SJCRH30 (cell line): Measurements from ENCODE around the gene TTC28. TPM values are rescaled to one million over a fixed set of nuclear protein-coding genes. Genes with fewer than 3 reads are reported as not detected.

ENCODE experiments used
- DNase-seq, 2 experiments: peaks; one replicate each; pipeline ENCODE4 v3.0.0-alpha.2; 2015 to 2020
- H3K27ac ChIP-seq: fragments of 250-450 bp; sonication (Bioruptor Pico); 2 replicates; pipeline ENCODE4 v1.5.1; 2020; ENCODE audit warnings: mild to moderate bottlenecking, moderate library complexity
- H3K27me3 ChIP-seq: fragments of 250-450 bp; sonication (Bioruptor Pico); 2 replicates; pipeline ENCODE4 v1.5.1; 2020; ENCODE audit warnings: mild to moderate bottlenecking, moderate library complexity
- H3K36me3 ChIP-seq: fragments of 250-450 bp; sonication (Bioruptor Pico); 2 replicates; pipeline ENCODE4 v1.5.1; 2020; ENCODE audit warnings: mild to moderate bottlenecking, moderate library complexity
- H3K4me1 ChIP-seq: fragments of 250-450 bp; sonication (Bioruptor Pico); 2 replicates; pipeline ENCODE4 v1.5.1; 2020; ENCODE audit warnings: mild to moderate bottlenecking, moderate library complexity
- H3K4me3 ChIP-seq: fragments of 250-450 bp; sonication (Bioruptor Pico); 2 replicates; pipeline ENCODE4 v1.5.1; 2020; ENCODE audit warnings: mild to moderate bottlenecking, moderate library complexity
- H3K9me3 ChIP-seq: fragments of 250-450 bp; sonication (Bioruptor Pico); replicated peaks from 2 replicates; pipeline ENCODE4 v1.5.1; 2020; ENCODE audit warnings: mild to moderate bottlenecking, moderate library complexity
- total RNA-seq: library from RNA; depleted of rRNA; stranded (reverse); fragments of >200 nt; shearing (Covaris generic); gene quantifications from 2 replicates; pipeline ENCODE4 v1.2.3, GENCODE V29; 2014

Gene TTC28
- total RNA-seq, 1 experiment from 2014 or later = 12.8 TPM

DNA sequence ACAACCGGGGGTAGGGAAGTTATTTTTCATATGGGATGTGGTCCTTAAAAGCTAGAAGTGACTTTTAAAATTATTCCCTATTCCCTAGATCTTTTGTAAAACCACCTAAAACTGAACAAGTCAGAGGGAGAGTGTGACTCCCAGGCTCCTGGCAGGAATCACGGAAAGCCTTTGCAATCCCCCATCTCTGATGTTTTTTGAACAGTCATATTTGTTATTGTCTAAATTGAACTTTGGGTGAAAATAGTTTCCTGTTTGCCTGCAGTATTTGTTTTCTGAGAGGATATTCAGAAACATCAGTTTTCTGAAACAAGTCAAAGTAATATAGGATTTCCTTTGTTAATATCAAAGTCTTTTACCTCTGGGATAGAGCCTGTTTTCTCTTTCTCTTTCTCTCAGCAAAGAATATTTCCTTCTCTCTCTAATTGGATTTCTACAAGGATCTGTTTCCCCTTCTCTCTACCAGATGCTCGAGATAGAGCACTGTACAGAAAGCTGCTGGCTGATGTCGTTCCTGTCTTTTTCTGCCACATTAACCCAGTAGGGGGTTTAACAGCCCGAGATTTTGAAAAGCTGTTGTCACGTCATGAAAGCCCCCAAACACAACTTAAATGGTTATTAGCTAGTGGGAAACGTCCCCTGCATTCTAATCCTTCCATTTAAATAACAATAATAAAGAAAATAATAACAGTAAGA, 628.4 kb downstream of the TTC28 start:
- no peaks in the 10 kb centered on the region for H3K9me3 ChIP-seq
- no peaks in the 10 kb centered on the region for H3K4me1 ChIP-seq
- no peaks in the 10 kb centered on the region for H3K27me3 ChIP-seq
- H3K27ac ChIP-seq = no peak overlapping the region
- H3K4me3 ChIP-seq = no peak overlapping the region
- no peak for DNase-seq
- no peaks in the 10 kb centered on the region for H3K36me3 ChIP-seq

DNA sequence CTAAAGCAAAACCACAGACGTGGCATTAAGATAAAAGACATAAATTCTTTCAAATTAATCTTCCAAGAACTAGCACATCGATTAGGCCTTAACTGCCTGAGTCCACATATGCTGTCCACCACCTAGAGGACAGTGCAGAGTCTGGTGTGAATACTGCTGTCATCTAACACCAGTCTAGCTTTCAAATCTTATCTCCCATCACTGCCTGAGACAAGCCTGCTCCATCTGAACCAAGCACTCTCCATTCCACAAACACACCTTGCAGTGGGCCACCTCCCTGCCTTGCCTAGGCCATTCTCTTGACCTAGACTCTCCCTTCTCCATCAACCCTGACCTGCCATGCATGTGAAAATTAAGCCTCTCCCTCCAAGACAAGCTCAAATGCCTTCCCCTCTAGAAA, 631.1 kb downstream of the TTC28 start:
- Histone ChIP-seq H3K27ac (no peak overlapping the region), H3K9me3 (no peaks in the 10 kb centered on the region), H3K4me1 (no peaks in the 10 kb centered on the region), H3K36me3 (no peaks in the 10 kb centered on the region), H3K27me3 (no peaks in the 10 kb centered on the region), H3K4me3 (no peak overlapping the region)
- DNase-seq = no peak

DNA sequence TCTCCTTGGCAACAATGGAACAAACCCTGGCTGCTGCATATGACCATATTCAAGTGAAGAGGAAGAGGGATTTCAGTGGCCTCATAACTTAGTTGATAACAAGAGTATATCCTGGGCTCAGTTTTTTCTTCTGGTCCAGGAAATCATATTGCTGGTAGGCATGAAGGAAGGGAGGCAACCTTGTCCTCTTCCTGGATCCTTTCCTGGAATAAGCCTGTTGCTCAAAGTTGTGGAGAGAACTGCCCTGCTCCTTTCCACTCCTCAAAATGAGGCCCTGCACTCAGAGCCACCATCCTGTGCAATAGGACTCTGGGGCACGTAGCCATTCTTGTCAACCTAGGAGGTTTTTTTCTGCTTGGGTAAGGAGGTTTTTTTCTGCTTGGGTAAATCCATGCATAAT, 631.9 kb downstream of the TTC28 start:
- H3K36me3 ChIP-seq = no peaks in the 10 kb centered on the region
- H3K9me3 ChIP-seq = no peaks in the 10 kb centered on the region
- H3K27ac ChIP-seq = no peak overlapping the region
- no peaks in the 10 kb centered on the region for H3K27me3 ChIP-seq
- no peak overlapping the region for H3K4me3 ChIP-seq
- H3K4me1 ChIP-seq = no peaks in the 10 kb centered on the region
- no peak for DNase-seq

DNA sequence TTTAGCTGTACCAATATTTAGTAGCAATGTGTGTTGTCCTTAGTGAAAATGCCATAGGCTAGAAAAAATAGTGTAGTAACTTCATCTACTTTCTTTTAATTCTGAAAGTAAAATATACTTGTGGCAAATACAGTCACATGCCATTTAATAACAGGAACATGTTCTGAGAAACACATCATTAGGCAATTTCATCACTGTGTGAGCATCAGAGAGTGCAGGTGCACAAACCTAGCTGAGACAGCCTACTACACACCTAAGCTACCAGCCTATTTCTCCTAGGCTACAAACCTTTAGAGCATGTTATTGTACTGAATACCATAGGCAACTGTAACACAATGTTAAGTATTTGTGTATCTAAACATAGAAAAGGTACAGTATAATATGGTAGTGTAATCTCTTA, 633.5 kb downstream of the TTC28 start:
- H3K9me3 ChIP-seq = no peaks in the 10 kb centered on the region
- no peak overlapping the region for H3K27ac ChIP-seq
- H3K27me3 ChIP-seq = no peaks in the 10 kb centered on the region
- H3K36me3 ChIP-seq = no peaks in the 10 kb centered on the region
- H3K4me1 ChIP-seq = no peaks in the 10 kb centered on the region
- no peak for DNase-seq
- no peak overlapping the region for H3K4me3 ChIP-seq

DNA sequence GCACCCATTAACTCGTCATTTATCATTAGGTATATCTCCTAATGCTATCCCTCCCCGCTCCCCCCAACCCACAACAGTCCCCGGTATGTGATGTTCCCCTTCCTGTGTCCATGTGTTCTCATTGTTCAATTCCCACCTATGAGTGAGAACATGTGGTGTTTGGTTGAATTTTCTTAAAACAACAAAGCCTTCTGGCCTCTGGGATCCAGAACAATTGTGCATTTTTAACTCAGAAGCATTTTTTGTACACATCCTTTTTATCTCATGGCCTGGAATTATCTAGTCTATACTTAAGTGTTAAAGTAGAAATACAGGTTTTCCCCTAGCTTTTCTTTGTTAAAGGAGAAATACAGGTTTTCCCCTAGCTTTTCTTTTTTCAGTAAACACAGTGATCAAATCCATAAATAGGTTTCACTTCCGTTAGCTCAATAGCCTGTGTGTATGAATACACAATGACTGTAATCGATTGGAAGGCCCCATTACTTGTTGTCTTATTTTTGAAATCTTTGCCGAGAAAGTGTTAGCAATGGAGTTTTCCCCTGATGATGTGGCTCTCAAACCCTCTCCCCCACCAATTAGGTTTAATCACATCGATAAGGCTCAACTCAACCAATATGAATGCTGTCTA, 635.0 kb downstream of the TTC28 start:
- Histone ChIP-seq H3K36me3 (no peaks in the 10 kb centered on the region), H3K9me3 (no peaks in the 10 kb centered on the region), H3K27ac (no peak overlapping the region), H3K27me3 (no peaks in the 10 kb centered on the region), H3K4me1 (no peaks in the 10 kb centered on the region), H3K4me3 (no peak overlapping the region)
- DNase-seq = no peak

DNA sequence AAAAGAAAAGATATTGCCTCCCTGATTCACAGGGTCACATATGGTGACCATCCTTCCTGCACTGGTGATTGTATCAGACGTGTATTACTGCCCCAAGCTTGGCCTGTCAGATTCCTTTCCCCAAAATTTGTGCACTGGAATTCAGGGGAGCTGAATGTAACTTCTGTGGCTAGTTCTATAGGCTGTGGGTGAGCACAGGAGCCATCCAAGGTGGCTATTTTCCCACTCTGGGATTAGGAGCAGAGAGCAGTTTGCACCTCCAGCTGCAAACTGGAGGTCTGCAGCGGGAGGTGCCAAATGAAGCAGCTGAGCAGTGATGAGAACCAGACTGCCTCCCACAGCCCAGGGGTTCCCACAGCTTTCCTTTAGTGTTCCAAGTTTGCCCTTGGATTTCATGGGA, 636.4 kb downstream of the TTC28 start:
- DNase-seq = no peak
- no peak overlapping the region for H3K4me3 ChIP-seq
- H3K4me1 ChIP-seq = no peaks in the 10 kb centered on the region
- H3K36me3 ChIP-seq = no peaks in the 10 kb centered on the region
- H3K9me3 ChIP-seq = 0 out of 2 replicates have a peak, but pooled peaks cover 4% of the 10 kb centered on the region
- no peak overlapping the region for H3K27ac ChIP-seq
- no peaks in the 10 kb centered on the region for H3K27me3 ChIP-seq

DNA sequence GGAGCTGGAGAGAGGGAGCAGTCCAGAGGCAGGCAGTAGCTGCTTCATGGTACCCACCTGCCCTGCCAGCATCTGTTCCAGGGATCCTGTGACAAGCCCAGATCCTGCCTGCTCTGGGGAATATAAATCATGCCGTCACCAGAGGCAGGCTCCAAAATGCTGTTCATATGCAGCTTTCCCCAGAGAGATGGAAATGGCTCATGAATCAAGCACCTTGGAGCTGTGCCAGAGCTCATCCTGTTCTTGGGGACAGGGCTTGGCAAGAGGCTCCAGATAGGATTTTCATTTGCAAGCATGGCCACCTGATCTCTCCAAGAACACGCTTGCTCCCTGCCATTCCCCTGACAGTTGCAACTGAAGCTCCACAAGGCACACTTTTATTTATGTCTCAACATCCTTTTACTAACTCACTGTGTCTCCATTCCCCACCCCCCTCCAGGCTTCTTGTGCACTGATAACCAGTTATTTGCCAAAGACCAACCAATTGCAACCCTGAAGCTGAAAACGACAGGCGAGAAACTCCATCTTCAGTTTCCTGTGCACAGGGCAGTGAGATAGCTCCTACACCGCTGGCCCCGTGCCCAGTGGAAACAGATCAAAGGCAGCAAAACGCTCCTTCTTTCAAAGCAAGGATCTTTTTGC, 644.8 kb downstream of the TTC28 start:
- peak; percentile 86 to 93 for DNase-seq
- Histone ChIP-seq H3K27me3 (no peaks in the 10 kb centered on the region), H3K27ac (no peak overlapping the region)

DNA sequence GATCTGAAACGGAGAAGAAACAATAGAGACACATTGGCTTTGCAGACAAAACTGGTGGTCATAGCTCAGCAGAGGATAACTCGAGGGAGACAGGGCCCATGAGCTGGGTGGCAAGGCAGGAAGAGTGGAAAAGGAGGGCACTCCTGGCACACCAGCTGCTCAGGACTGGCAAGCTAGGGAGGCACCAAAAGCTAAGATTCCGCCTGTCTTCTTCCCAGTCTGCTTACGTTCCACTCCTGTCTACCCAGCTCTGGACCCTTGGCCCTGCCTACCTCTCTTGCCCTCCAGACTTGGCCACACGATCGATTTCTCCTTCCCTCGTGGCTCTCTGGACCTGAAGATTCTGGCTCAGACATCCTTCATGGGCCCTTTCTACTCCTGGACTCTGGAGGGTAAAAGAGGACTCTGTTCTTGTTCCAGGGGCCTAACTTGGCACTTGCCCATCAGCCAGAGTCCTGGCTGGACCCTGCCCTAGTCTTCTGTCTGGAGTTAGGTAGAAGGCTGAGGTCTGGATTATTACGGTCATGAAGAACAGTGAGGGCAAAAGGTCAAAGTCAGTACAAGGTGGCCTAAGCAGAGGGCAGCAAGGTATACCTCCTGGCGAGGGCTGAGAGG, 645.4 kb downstream of the TTC28 start:
- no peak overlapping the region for H3K4me3 ChIP-seq
- no peak overlapping the region for H3K27ac ChIP-seq

More for the DNA sequence above, 644.8 kb downstream of the TTC28 start:
- no peaks in the 10 kb centered on the region for H3K36me3 ChIP-seq
- H3K4me1 ChIP-seq = peaks cover 17% of the 10 kb centered on the region
- 0 out of 2 replicates have a peak, but pooled peaks cover 4% of the 10 kb centered on the region for H3K9me3 ChIP-seq
- no peak overlapping the region for H3K4me3 ChIP-seq

DNA sequence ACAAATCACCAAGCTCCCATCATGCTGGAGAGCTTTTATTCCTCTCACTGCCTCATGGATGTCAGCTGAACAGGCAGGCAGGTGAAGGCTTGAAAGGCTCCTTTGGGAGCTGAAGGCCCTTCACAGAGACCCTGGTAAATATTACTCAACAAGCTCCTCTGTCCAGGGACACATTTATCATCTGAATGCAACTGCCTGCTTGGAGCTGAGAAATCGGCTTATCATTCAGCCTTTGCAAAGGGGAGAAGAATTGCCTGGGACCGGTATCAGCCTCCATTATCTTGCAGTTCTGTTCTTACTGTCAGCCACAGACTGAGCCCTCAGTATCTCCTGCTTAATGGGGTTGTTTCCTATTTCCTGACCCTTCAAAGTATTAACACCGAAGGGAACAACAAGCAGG, 646.8 kb downstream of the TTC28 start:
- peaks cover 17% of the 10 kb centered on the region for H3K4me1 ChIP-seq
- no peaks in the 10 kb centered on the region for H3K36me3 ChIP-seq
- H3K9me3 ChIP-seq = no peaks in the 10 kb centered on the region
- H3K27me3 ChIP-seq = no peaks in the 10 kb centered on the region
- no peak for DNase-seq
- H3K4me3 ChIP-seq = no peak overlapping the region
- no peak overlapping the region for H3K27ac ChIP-seq

More for the DNA sequence above, 645.4 kb downstream of the TTC28 start:
- DNase-seq = no peak
- no peaks in the 10 kb centered on the region for H3K36me3 ChIP-seq
- peaks cover 17% of the 10 kb centered on the region for H3K4me1 ChIP-seq
- 0 out of 2 replicates have a peak, but pooled peaks cover 4% of the 10 kb centered on the region for H3K9me3 ChIP-seq
- no peaks in the 10 kb centered on the region for H3K27me3 ChIP-seq

DNA sequence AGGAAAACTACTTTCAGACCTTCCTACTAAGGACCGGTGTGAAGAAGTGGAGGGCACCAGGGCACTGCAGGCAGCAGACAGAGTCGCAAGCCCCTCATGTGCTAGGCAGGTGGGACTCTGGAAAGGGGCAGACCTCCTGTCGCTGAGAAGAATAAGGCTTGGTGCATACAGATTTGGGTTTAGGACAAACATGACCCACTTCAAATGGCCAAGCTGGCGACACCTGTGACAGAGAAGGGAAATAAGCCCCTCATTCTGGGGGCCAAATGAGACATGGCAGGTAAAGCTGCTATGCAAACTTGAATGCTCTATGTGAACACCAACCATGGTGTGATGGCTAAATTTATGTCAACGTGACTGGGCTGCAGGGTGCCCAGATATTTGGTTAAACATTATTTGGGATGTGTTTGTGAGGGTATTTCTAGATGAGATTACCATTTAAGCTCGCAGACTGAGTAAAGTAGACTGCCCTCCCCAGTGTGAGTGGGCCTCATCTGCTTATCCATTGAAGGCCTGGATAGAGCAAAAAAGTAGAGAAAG, 648.2 kb downstream of the TTC28 start:
- no peak overlapping the region for H3K4me3 ChIP-seq
- H3K36me3 ChIP-seq = no peaks in the 10 kb centered on the region
- DNase-seq = no peak
- peaks cover 17% of the 10 kb centered on the region for H3K4me1 ChIP-seq
- no peak overlapping the region for H3K27ac ChIP-seq
- H3K27me3 ChIP-seq = no peaks in the 10 kb centered on the region
- H3K9me3 ChIP-seq = no peaks in the 10 kb centered on the region

DNA sequence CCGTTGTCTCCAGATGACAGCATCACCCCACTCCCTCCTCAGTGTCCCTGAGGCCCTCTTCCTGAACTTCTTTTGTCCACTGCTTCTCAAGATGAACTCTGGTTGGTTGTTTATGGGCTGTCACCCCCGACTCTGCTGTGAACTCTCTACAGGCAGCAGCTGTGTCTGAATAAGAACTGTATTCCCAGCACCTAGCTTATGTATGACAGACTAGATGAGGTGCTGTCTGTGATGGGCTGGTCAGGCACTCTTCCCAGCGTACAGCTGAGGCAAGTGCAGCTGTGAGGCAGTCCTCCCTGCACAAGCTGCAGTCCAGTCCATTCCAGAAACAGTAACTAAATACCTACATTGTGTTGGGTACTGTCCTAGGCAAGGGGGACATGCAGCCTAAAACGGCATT, 649.2 kb downstream of the TTC28 start:
- DNase-seq = no peak
- H3K27ac ChIP-seq = no peak overlapping the region
- no peaks in the 10 kb centered on the region for H3K36me3 ChIP-seq
- no peak overlapping the region for H3K4me3 ChIP-seq
- H3K9me3 ChIP-seq = no peaks in the 10 kb centered on the region
- H3K27me3 ChIP-seq = no peaks in the 10 kb centered on the region
- H3K4me1 ChIP-seq = peaks cover 16% of the 10 kb centered on the region

DNA sequence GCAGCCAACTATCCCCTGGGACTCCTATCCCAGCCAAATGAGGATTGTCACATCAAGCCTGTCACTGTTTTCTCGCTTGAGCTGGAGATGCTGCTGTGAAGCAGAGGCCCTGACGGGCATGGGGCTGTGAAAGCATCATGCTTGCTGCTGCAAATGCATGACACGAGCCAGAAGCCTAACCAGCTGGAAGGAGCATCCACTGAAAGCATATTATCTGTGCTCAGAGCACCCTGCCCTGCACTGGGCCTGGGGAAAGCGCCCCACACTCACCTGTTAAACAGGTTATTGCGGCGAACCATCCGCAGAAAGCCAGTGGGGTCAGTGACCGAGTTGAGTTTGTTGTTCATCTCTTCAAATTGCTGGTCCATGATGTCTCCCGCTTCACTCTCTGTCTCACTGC, 649.7 kb downstream of the TTC28 start:
- Histone ChIP-seq H3K27ac (no peak overlapping the region), H3K27me3 (no peaks in the 10 kb centered on the region), H3K4me3 (no peak overlapping the region), H3K36me3 (no peaks in the 10 kb centered on the region), H3K4me1 (peaks cover 11% of the 10 kb centered on the region), H3K9me3 (no peaks in the 10 kb centered on the region)
- no peak for DNase-seq

DNA sequence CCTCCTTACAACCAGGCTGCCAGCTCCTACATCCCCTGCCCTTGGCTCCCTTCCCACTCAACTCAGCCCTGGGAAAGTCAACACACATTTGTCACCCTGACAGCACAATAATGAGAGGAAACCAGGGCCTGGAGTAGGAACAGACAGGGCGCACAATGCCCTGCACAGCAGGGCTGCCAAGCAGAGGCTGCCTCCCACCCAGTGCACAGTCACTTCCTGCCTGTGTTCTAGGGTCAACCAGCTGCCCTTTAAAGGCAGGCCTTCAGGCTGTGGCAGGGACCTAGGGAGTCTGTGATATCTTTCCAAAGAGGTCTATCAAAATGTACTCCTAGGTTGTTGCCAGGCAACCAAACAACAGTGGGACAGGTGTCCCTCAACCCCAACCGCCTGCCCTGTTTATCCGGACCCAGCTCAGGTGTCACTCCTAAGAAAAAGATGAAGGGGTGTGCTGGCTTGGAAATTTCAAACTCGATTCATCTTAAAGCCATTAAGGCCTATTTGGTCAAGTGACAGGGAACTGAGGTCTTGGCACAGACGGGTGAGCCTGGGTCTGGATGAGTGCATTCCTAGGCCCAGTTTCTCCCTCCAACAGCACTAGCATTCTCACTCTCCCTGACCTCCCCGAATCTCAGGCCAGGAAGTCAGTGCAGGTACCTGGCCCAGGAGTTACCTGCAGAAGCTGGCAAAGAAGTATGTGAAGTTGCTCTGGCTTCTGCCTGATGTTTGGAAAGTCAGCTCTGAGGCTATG, 650.3 kb downstream of the TTC28 start:
- Histone ChIP-seq H3K4me1 (peaks cover 7% of the 10 kb centered on the region), H3K27ac (no peak overlapping the region)

More for the DNA sequence above, 650.3 kb downstream of the TTC28 start:
- Histone ChIP-seq H3K27me3 (no peaks in the 10 kb centered on the region), H3K9me3 (no peaks in the 10 kb centered on the region), H3K36me3 (no peaks in the 10 kb centered on the region), H3K4me3 (no peak overlapping the region)
- no peak for DNase-seq
